ENCODE data around the gene SCNN1B.
"Not testable (repeated sequence)": the region's sequence is repeated elsewhere in the genome, so short reads cannot be mapped to it uniquely, and the experiment has no call there.

SCNN1B gene

GRCh38 chr16:23353440-23353839 is 51.3 kb downstream of the SCNN1B start:
- DNase-seq (ENCODE audit: extremely low read depth in 1 of 2, low read depth in 1 of 2) = no peak

DNA sequence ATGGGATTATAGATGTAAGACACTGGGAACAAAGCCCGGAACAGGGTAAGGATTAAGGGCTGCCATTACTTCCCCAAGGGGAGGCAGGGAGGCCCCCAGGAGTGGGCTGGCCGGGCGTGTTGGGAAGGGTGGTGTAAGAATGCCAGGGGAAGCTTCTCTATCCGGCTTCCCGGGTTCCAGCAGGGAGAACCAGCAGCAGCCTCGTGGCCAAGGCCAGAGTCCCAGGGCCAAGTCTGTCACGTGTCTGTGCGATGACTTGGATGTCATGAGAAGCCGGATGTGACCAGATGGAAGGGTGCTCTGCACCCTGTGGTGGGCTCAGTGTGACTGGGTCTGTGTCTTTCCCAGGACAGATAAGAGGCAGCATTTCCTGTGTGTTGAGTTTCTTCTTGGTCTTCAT is 52.1 kb downstream of the SCNN1B start:
- DNase-seq (ENCODE audit: extremely low read depth in 1 of 2, low read depth in 1 of 2) = no peak

GRCh38 chr16:23355106-23355670 is 53.1 kb downstream of the SCNN1B start:
- no peak for DNase-seq (ENCODE audit: extremely low read depth in 1 of 2, low read depth in 1 of 2)

DNA sequence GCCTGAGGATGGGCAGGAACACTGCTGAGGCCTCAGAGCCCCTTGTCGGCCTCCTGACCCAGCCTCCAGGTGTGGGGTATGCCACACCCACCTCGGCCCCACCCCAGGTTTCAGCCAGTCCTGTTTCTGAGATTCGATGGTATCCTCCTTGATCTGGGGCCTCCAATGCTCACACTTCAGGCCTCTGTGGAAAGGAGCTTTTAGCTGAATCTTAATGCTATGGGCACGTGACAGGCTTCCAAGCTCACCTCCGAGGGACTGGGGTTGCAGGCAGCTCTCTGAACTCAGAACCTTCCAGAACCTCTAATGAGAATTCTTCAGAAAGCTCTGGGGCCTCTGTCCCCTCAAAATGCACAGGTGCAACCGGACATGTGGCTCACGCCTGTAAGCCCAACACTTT is 54.8 kb downstream of the SCNN1B start:
- DNase-seq (ENCODE audit: extremely low read depth in 1 of 2, low read depth in 1 of 2) = no peak

DNA sequence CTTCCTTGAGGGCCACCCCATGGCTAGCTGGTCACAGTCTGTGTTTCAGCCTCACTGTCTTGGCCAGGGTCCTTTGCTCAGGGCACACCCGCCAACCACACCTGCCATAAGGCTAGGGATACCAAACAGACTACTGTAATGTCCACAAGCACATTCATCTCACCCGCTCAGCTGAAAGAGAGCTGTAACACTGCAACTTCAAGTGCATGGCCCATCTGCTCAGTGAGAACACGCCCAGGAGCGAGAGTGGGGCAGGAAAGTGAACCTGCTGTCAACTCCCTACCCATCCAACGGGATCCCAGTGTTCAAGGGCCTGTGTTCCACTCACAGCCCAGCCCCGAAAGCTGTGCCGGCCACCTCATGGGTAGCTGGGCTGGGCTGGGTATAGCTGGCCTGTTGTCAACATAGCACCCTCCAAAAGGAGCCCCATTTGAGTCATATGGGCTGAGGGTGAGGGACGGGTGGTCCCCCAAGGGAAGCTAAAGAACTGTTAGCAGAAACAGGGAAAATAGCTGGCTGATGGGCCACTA is 55.7 kb downstream of the SCNN1B start:
- DNase-seq (ENCODE audit: extremely low read depth in 1 of 2, low read depth in 1 of 2) = no peak

DNA sequence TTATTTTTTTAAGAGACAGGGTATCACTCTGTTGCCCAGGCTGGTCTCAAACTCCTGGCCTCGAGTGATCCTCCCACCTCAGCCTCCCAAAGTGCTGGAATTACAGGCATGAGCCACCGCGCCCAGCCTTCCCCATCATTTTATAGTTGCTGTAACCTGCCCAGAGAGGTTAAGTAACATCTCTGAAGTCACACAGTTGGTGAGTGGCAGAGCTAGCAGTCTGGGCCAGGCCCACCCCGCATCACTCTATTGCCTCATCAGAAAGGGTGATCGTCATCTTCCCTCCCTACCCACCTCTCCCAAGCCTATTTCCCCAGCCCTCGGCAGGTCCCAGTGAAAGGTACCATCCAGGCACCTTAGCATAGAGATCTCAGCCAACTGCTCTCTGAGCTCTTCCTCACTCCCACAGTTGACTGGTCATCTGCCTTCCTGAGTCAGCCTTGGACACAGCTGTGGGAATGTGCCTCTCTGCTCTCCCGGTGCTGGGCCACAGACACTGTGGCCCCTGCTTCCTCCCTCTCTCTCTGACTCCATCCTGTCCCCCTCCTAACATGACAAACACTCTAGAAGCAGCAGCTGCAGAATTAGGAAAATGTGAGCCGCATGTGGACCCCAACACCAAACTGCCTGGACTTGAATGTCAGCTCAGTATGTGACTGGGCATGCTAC is 57.1 kb downstream of the SCNN1B start:
- DNase-seq (ENCODE audit: extremely low read depth in 1 of 2, low read depth in 1 of 2) = no peak

DNA sequence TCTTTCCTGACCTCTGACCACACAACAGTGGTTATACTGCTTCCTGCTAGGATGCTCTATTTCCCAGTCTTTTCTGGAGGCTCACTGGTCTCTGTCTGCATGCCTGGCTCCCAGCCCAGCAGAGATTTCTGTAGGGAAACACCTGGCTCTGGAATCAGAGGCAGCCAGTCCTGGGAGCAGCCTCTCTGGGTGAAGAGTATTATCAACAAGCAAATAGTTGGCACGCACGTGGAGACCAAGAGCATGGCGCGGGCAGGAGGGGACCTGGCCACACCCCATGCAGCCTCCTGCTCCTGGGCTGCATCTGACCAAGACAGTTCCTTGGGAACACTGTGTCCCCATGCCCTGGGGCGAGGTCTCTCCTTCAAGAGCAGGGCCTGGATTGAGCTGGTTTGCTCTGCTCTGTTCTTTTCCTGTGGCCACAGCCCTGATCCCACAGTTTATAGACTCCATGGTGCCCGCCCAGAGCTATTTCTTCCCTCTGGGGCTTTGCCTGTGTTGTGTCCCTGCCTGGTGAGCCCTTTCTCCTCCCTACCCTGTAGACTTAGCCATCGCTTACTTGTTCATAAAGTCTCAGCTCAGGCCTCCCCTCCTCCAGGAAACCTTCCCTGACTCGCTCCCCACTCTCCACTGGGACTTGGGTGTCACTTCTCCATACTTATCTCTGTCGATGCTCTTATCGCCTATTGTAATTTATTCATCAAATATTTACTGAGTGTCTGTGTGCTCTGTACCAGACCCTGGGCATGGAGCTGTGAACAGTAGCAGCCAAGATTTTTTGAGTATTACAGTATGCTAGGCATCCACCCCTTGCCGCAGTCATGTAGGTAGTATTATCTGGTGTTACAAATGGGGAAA is 60.6 kb downstream of the SCNN1B start:
- DNase-seq (ENCODE audit: extremely low read depth in 1 of 2, low read depth in 1 of 2) = no peak

- no peak for DNase-seq (ENCODE audit: extremely low read depth in 1 of 2, low read depth in 1 of 2)
These were observed 63.6 kb downstream of the SCNN1B start for GRCh38 chr16:23365602-23366240.

DNA sequence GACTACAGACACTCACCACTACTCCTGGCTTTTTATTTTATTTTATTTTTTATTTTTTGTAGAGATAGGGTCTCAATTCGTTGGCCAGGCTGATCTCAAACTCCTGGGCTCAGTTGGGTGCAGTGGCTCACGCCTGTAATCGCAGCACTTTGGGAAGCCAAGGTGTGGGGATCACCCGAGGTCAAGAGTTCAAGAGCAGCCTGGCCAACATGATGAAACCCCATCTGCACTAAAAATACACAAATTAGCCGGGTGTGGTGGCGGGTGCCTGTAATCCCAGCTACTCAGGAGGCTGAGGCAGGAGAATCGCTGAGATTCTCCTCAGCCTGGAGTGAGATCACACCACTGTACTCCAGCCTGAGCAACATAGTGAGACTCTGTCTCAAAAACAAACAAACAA is 64.2 kb downstream of the SCNN1B start:
- DNase-seq (ENCODE audit: extremely low read depth in 1 of 2, low read depth in 1 of 2) = not testable (repeated sequence)

DNA sequence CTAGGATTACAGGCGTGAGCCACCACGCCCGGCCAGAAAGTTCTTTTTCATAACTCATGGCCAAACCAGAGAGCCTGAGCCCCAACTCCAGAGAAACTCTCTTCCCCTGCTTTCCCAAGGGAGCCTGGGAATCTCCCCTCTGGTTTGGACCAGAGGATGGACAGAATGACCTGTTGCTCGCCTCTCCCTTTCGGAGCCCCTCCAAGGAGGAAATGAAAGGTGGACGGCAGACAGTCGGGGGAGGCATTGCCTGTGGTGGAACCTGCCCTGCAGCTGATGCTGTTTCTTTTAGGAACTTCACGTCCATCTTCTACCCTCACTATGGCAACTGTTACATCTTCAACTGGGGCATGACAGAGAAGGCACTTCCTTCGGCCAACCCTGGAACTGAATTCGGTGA is 65.5 kb downstream of the SCNN1B start:
- no peak for DNase-seq (ENCODE audit: extremely low read depth in 1 of 2, low read depth in 1 of 2)

GRCh38 chr16:23367988-23368387 is 65.9 kb downstream of the SCNN1B start:
- no peak for DNase-seq (ENCODE audit: extremely low read depth in 1 of 2, low read depth in 1 of 2)

GRCh38 chr16:23368469-23368868 is 66.4 kb downstream of the SCNN1B start:
- DNase-seq (ENCODE audit: extremely low read depth in 1 of 2, low read depth in 1 of 2) = no peak

DNA sequence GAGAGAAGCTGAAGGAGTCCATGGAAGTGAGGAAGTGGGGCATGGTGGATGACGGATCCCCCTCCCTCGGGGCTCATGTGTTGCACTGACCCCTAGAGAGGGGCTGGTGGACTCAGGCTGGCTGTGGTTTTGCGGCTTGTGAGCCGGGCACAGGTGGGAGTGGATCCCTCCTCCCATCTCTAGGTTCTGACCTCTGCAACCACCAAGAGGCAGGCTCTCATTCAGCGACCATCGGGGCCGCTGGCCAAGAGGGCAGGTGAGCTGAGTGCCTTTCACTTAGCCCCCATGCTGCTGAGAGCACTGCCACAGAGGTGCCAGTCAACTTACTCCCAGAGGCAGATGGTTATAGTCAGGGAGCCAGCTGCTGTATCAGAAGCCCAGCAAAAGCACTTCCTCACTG is 67.3 kb downstream of the SCNN1B start:
- no peak for DNase-seq (ENCODE audit: extremely low read depth in 1 of 2, low read depth in 1 of 2)

- no peak for DNase-seq (ENCODE audit: extremely low read depth in 1 of 2, low read depth in 1 of 2)
These were observed 69.3 kb downstream of the SCNN1B start for GRCh38 chr16:23371368-23371767.

- DNase-seq (ENCODE audit: extremely low read depth in 1 of 2, low read depth in 1 of 2) = no peak
These were observed 71.5 kb downstream of the SCNN1B start for GRCh38 chr16:23373436-23374219.

- no peak for DNase-seq (ENCODE audit: extremely low read depth in 1 of 2, low read depth in 1 of 2)
These were observed 72.8 kb downstream of the SCNN1B start for GRCh38 chr16:23374721-23375510.

- no peak for DNase-seq (ENCODE audit: extremely low read depth in 1 of 2, low read depth in 1 of 2)
These were observed 73.5 kb downstream of the SCNN1B start for GRCh38 chr16:23375643-23376042.

GRCh38 chr16:23377071-23377931 is 75.2 kb downstream of the SCNN1B start:
- no peak for DNase-seq (ENCODE audit: extremely low read depth in 1 of 2, low read depth in 1 of 2)

DNA sequence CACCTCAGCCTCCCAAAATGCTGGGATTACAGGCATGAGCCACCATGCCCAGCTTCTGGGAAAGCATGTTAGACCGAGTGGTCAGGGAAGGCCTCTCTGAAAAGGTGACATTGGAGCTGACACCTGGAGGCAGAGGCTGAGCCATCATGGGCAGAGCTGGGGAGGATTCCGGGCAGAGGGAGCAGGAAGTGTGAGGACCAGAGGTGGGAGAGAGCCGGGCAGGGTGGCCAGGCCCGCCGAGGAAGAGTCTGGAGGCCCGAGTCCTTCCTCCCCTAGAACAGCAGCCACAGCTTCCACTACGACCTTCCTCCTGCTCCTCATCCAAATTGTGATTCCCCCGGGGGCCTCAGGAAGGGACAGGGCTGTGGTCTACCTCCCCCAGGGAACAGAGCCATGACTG is 76.2 kb downstream of the SCNN1B start:
- DNase-seq (ENCODE audit: extremely low read depth in 1 of 2, low read depth in 1 of 2) = no peak
